H9 (cell line): ENCODE data around the gene MYH7. TPM values are rescaled to one million over a fixed set of nuclear protein-coding genes. Genes with fewer than 3 reads are reported as not detected.

Experiments
- DNase-seq: peaks from one replicate; pipeline ENCODE4 v3.0.0-alpha.2; 2017
- H2AFZ ChIP-seq: one replicate; pipeline ENCODE4 v1.6.1; 2013; ENCODE audit warnings: mild to moderate bottlenecking, low read length, control low read depth, moderate library complexity
- H2AK5ac ChIP-seq: 2 replicates; pipeline ENCODE4 v1.6.1; 2013; ENCODE audit warnings: low read length, control low read depth, mixed read lengths; ENCODE audit not compliant: insufficient read length
- H2BK120ac ChIP-seq: one replicate; pipeline ENCODE4 v1.6.1; 2013; ENCODE audit warnings: low read depth, mild to moderate bottlenecking, low read length, control low read depth, inconsistent platforms; ENCODE audit not compliant: poor library complexity, severe bottlenecking
- H2BK12ac ChIP-seq: 2 replicates; pipeline ENCODE4 v1.6.1; 2013; ENCODE audit warnings: low read length, control low read depth, mixed read lengths, low read depth; ENCODE audit not compliant: insufficient read length
- H2BK15ac ChIP-seq: 2 replicates; pipeline ENCODE4 v1.6.1; 2013; ENCODE audit warnings: low read depth, low read length, control low read depth
- H2BK20ac ChIP-seq: one replicate; pipeline ENCODE4 v1.6.1; 2013; ENCODE audit warnings: low read depth, mild to moderate bottlenecking, low read length, control low read depth, inconsistent platforms; ENCODE audit not compliant: poor library complexity, severe bottlenecking
- H2BK5ac ChIP-seq: 2 replicates; pipeline ENCODE4 v1.6.1; 2013; ENCODE audit warnings: low read length, control low read depth, mixed read lengths; ENCODE audit not compliant: insufficient read length
- H3K14ac ChIP-seq: 2 replicates; pipeline ENCODE4 v1.6.1; 2013; ENCODE audit warnings: low read length, control low read depth; ENCODE audit not compliant: insufficient read depth
- H3K18ac ChIP-seq: 2 replicates; pipeline ENCODE4 v1.6.1; 2013; ENCODE audit warnings: low read depth, mild to moderate bottlenecking, mixed read lengths, low read length, control low read depth; ENCODE audit not compliant: insufficient read length
- H3K23ac ChIP-seq: 2 replicates; pipeline ENCODE4 v1.6.1; 2013; ENCODE audit warnings: low read length, control low read depth, mixed read lengths, low read depth; ENCODE audit not compliant: insufficient read length
- H3K23me2 ChIP-seq: 2 replicates; pipeline ENCODE4 v1.6.1; 2013; ENCODE audit warnings: low read depth, mild to moderate bottlenecking, mixed read lengths, low read length, control low read depth; ENCODE audit not compliant: insufficient read length, poor library complexity, severe bottlenecking
- H3K27ac ChIP-seq: 2 replicates; pipeline ENCODE4 v1.5.1; 2013; ENCODE audit warnings: low read length, control low read depth, mixed read lengths, low read depth; ENCODE audit not compliant: insufficient read length
- H3K27me3 ChIP-seq: 2 replicates; pipeline ENCODE4 v1.6.1; 2013; ENCODE audit warnings: low read length, control low read depth, inconsistent platforms; ENCODE audit not compliant: insufficient read depth
- H3K4ac ChIP-seq: 2 replicates; pipeline ENCODE4 v1.6.1; 2013; ENCODE audit warnings: low read depth, mild to moderate bottlenecking, control low read depth, inconsistent platforms, low read length, moderate library complexity
- H3K4me1 ChIP-seq: 2 replicates; pipeline ENCODE4 v1.6.1; 2013; ENCODE audit warnings: low read length, control low read depth, inconsistent platforms; ENCODE audit not compliant: insufficient read depth
- H3K4me2 ChIP-seq: 2 replicates; pipeline ENCODE4 v1.6.1; 2013; ENCODE audit warnings: low read length, control low read depth, mixed read lengths; ENCODE audit not compliant: insufficient read length, insufficient read depth
- H3K56ac ChIP-seq: 2 replicates; pipeline ENCODE4 v1.6.1; 2013; ENCODE audit warnings: low read depth, mild to moderate bottlenecking, mixed read lengths, low read length, control low read depth; ENCODE audit not compliant: insufficient read length
- H3K79me1 ChIP-seq: 2 replicates; pipeline ENCODE4 v1.6.1; 2013; ENCODE audit warnings: low read depth, mild to moderate bottlenecking, moderate library complexity, low read length, control low read depth, inconsistent platforms; ENCODE audit not compliant: insufficient read depth, poor library complexity, severe bottlenecking
- H3K79me2 ChIP-seq: 2 replicates; pipeline ENCODE4 v1.6.1; 2013; ENCODE audit warnings: low read length, control low read depth, inconsistent platforms; ENCODE audit not compliant: insufficient read depth
- H3K9ac ChIP-seq: 2 replicates; pipeline ENCODE4 v1.6.1; 2013; ENCODE audit warnings: low read length, control low read depth, mixed read lengths; ENCODE audit not compliant: insufficient read length; ENCODE audit errors: extremely low read depth
- H3K9me3 ChIP-seq: one replicate; pipeline ENCODE4 v1.6.1; 2013; ENCODE audit warnings: low read depth, low read length, inconsistent platforms; ENCODE audit not compliant: control insufficient read depth
- H3T11ph ChIP-seq: one replicate; pipeline ENCODE4 v1.6.1; 2013; ENCODE audit warnings: mild to moderate bottlenecking, low read length, control low read depth, inconsistent platforms
- H4K20me1 ChIP-seq: one replicate; pipeline ENCODE4 v1.6.1; 2013; ENCODE audit not compliant: control insufficient read depth, insufficient read length, insufficient read depth
- H4K5ac ChIP-seq: 2 replicates; pipeline ENCODE4 v1.6.1; 2013; ENCODE audit warnings: low read depth, mild to moderate bottlenecking, mixed read lengths, low read length, control low read depth; ENCODE audit not compliant: insufficient read length
- H4K8ac ChIP-seq: replicated peaks from 2 replicates; pipeline ENCODE4 v1.6.1; 2013; ENCODE audit warnings: low read length, control low read depth, mixed read lengths, low read depth; ENCODE audit not compliant: insufficient read length
- H4K91ac ChIP-seq: 2 replicates; pipeline ENCODE4 v1.6.1; 2013; ENCODE audit warnings: low read depth, mild to moderate bottlenecking, moderate library complexity, mixed read lengths, low read length, control low read depth; ENCODE audit not compliant: insufficient read length
- H3K27ac Mint-ChIP-seq, 3 experiments: 2 replicates in 2 of 3; 3 replicates in 1 of 3; pipeline ENCODE4 v1.8.0; 2020 to 2021; ENCODE audit warnings: mixed read lengths in 3 of 3, mild to moderate bottlenecking in 1 of 3, moderate library complexity in 1 of 3
- H3K27me3 Mint-ChIP-seq: 2 replicates; pipeline ENCODE4 v1.8.0; 2021; ENCODE audit warnings: low read depth, mild to moderate bottlenecking, moderate library complexity, mixed read lengths
- H3K36me3 Mint-ChIP-seq, 3 experiments: 2 replicates in 2 of 3; 3 replicates in 1 of 3; pipeline ENCODE4 v1.8.0; 2020 to 2021; ENCODE audit warnings: low read depth in 3 of 3, mixed read lengths in 3 of 3; ENCODE audit not compliant: insufficient read depth in 1 of 3
- H3K4me1 Mint-ChIP-seq, 2 experiments: 2 replicates each; pipeline ENCODE4 v1.8.0; 2020; ENCODE audit warnings: mixed read lengths in 2 of 2
- H3K4me3 Mint-ChIP-seq, 2 experiments: 2 replicates in 1 of 2; 3 replicates in 1 of 2; pipeline ENCODE4 v1.8.0; 2020 to 2021; ENCODE audit warnings: mild to moderate bottlenecking in 2 of 2, mixed read lengths in 2 of 2, moderate library complexity in 1 of 2
- H3K9me3 Mint-ChIP-seq, 2 experiments: 2 replicates in 1 of 2; 3 replicates in 1 of 2; pipeline ENCODE4 v1.8.0; 2020; ENCODE audit warnings: mild to moderate bottlenecking in 2 of 2, mixed read lengths in 2 of 2, moderate library complexity in 1 of 2
- WGBS: extraction: QIAGEN DNeasy Blood & Tissue Kit; methylation state at CpG from one replicate; pipeline ENCODE4 v1.1.7; 2013; ENCODE audit warnings: missing lambda C conversion rate, low lambda C conversion rate, mixed read lengths; ENCODE audit not compliant: insufficient read length; ENCODE audit errors: extremely low coverage; 5-methylcytosine and 5-hydroxymethylcytosine counted together
- total RNA-seq: library from RNA; stranded (reverse); gene quantifications from 2 replicates; pipeline ENCODE4 v1.2.1, GENCODE V29; 2021
- TF ChIP-seq, protein P1 (sequence below): fragments of 200-600 bp; sonication (generic); conservative IDR thresholded peaks from 3 replicates; pipeline ENCODE4 v1.8.0; 2021; ENCODE audit warnings: antibody characterized with exemption, mild to moderate bottlenecking

MYH7 gene
- total RNA-seq, 1 experiment from 2014 or later = not detected

DNA sequence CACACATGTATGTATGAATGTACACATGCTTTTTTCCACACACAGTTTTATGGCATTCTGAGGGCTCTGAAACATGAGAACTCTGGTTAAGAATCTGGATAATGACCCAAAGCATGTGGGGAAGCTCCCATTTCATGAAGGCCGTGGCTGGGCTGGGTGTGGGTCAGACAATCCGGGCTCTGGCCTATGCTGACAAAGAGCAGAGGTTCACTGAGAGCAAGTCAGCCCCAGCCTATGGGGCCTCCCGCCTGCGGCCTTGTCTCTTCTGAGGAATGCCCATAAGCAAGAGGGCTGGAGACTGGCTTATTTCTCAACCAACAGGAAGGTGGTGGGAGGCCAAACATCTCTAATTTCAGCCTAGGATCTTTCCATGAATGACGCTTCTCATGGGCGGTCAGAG is 35.9 kb downstream of the MYH7 start:
- WGBS = no CpG with 5 or more reads among the region's 6 CpGs
- no peaks in the 10 kb centered on the region for H3K79me2 ChIP-seq
- no peak overlapping the region for H3K4ac ChIP-seq
- no peaks in the 10 kb centered on the region for H3K23me2 ChIP-seq
- H2AK5ac ChIP-seq = no peak overlapping the region
- H3K4me2 ChIP-seq = no peak overlapping the region
- no peak overlapping the region for H4K8ac ChIP-seq
- TF ChIP-seq, protein P1, sequence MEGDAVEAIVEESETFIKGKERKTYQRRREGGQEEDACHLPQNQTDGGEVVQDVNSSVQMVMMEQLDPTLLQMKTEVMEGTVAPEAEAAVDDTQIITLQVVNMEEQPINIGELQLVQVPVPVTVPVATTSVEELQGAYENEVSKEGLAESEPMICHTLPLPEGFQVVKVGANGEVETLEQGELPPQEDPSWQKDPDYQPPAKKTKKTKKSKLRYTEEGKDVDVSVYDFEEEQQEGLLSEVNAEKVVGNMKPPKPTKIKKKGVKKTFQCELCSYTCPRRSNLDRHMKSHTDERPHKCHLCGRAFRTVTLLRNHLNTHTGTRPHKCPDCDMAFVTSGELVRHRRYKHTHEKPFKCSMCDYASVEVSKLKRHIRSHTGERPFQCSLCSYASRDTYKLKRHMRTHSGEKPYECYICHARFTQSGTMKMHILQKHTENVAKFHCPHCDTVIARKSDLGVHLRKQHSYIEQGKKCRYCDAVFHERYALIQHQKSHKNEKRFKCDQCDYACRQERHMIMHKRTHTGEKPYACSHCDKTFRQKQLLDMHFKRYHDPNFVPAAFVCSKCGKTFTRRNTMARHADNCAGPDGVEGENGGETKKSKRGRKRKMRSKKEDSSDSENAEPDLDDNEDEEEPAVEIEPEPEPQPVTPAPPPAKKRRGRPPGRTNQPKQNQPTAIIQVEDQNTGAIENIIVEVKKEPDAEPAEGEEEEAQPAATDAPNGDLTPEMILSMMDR = no peak
- H2BK15ac ChIP-seq = no peak overlapping the region
- no peak overlapping the region for H4K5ac ChIP-seq
- no peaks in the 10 kb centered on the region for H3K9me3 ChIP-seq
- no peak overlapping the region for H3T11ph ChIP-seq
- Mint-ChIP-seq H3K9me3 (no peaks in the 10 kb centered on the region; a peak in 1 of 5 replicates), H3K36me3 (no peaks in the 10 kb centered on the region), H3K4me1 (peaks cover 2 to 8% of the 10 kb centered on the region in 2 experiments; a peak in 3 of 4 replicates), H3K27me3 (peaks cover 42% of the 10 kb centered on the region), H3K4me3 (no peak overlapping the region), H3K27ac (peak overlapping the region in 1 of 3 experiments; percentile 44; a peak in 1 of 7 replicates)
- no peaks in the 10 kb centered on the region for H3K4me1 ChIP-seq
- H2BK20ac ChIP-seq = no peak overlapping the region
- H3K14ac ChIP-seq = no peak overlapping the region
- no peak overlapping the region for H2BK5ac ChIP-seq
- no peak overlapping the region for H2AFZ ChIP-seq
- H2BK120ac ChIP-seq = no peak overlapping the region
- H3K79me1 ChIP-seq = no peaks in the 10 kb centered on the region
- no peaks in the 10 kb centered on the region for H4K20me1 ChIP-seq
- no peak overlapping the region for H2BK12ac ChIP-seq
- DNase-seq = no peak
- H3K27me3 ChIP-seq = no peaks in the 10 kb centered on the region
- no peak overlapping the region for H3K56ac ChIP-seq
- H4K91ac ChIP-seq = no peak overlapping the region
- H3K18ac ChIP-seq = no peak overlapping the region
- no peak overlapping the region for H3K9ac ChIP-seq
- H3K27ac ChIP-seq = no peak overlapping the region
- H3K23ac ChIP-seq = no peak overlapping the region
